ENCODE data around the gene PGBD5.

PGBD5 gene

GRCh38 chr1:230366504-230366915, 59.6 kb downstream of the PGBD5 start:
- DNase-seq = no peak
- TF ChIP-seq, protein P1, sequence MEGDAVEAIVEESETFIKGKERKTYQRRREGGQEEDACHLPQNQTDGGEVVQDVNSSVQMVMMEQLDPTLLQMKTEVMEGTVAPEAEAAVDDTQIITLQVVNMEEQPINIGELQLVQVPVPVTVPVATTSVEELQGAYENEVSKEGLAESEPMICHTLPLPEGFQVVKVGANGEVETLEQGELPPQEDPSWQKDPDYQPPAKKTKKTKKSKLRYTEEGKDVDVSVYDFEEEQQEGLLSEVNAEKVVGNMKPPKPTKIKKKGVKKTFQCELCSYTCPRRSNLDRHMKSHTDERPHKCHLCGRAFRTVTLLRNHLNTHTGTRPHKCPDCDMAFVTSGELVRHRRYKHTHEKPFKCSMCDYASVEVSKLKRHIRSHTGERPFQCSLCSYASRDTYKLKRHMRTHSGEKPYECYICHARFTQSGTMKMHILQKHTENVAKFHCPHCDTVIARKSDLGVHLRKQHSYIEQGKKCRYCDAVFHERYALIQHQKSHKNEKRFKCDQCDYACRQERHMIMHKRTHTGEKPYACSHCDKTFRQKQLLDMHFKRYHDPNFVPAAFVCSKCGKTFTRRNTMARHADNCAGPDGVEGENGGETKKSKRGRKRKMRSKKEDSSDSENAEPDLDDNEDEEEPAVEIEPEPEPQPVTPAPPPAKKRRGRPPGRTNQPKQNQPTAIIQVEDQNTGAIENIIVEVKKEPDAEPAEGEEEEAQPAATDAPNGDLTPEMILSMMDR (IDR thresholded peaks at IDR 0.05) = no peak
- H3K36me3 ChIP-seq = no peaks in the 10 kb centered on the region
- intact Hi-C loops (cut with DNase I; ENCODE audit: low total_unique reads) = no loop called here
- no peak overlapping the region for H3K27ac ChIP-seq
- H3K9me3 ChIP-seq = no peaks in the 10 kb centered on the region
- no peaks in the 10 kb centered on the region for H3K4me1 ChIP-seq
- H3K4me3 ChIP-seq = no peak overlapping the region
- peaks cover 0 to 13% of the 10 kb centered on the region in 2 donors for H3K27me3 ChIP-seq

GRCh38 chr1:230365723-230366307, 60.3 kb downstream of the PGBD5 start:
- TF ChIP-seq, protein P1 (IDR thresholded peaks at IDR 0.05) = no peak
- peaks cover 0 to 13% of the 10 kb centered on the region in 2 donors for H3K27me3 ChIP-seq
- intact Hi-C loops (cut with DNase I; ENCODE audit: low total_unique reads) = no loop called here
- no peaks in the 10 kb centered on the region for H3K36me3 ChIP-seq
- no peak for DNase-seq
- no peak overlapping the region for H3K4me3 ChIP-seq
- H3K27ac ChIP-seq = no peak overlapping the region
- H3K4me1 ChIP-seq = no peaks in the 10 kb centered on the region
- H3K9me3 ChIP-seq = no peaks in the 10 kb centered on the region

DNA sequence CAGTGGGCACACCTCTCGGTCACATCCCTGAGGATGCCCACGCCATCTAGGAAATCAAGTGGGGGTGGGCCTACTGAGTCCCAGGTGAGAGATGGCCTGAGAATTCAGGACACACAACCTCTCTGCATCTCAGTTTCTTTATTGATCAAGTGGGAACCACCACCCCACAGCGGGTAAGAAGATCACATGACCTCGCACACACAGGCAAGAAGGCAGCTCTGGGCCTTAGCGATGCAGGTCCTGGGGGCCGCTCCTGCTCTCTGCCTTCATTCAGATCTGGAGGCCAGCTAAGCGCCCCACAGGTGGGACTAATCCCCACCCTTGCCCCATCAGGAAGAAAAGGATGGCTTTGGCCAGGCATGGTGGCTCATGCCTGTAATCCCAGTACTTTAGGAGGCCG, 63.2 kb downstream of the PGBD5 start:
- Histone ChIP-seq H3K36me3 (no peaks in the 10 kb centered on the region), H3K4me1 (no peaks in the 10 kb centered on the region), H3K9me3 (no peaks in the 10 kb centered on the region), H3K4me3 (no peak overlapping the region), H3K27me3 (peaks cover 0 to 13% of the 10 kb centered on the region in 2 donors), H3K27ac (no peak overlapping the region)
- no peak for DNase-seq
- intact Hi-C loops (cut with DNase I; ENCODE audit: low total_unique reads) = no loop called here
- TF ChIP-seq, protein P1 (IDR thresholded peaks at IDR 0.05) = no peak

DNA sequence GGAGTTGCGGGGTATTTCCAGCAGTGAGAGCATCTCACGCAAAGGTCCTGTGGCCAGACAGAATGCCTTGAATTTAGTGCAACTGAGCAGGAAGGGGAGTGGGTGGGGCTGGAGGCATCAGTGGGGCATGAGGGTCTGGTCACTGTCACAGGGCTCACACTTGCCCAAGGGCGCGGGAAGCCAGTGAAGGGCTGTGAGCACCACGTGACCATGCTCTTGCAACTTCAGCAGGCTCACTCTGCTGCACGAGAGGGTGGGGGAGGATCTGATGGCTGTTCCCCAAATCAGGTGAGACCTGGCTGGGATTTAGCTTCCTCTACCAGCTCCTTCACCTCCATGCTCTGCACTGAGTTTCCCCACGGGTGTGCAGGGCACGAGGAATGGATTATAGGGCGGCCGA, 64.2 kb downstream of the PGBD5 start:
- H3K27ac ChIP-seq = no peak overlapping the region
- no peak for DNase-seq
- intact Hi-C loops (cut with DNase I; ENCODE audit: low total_unique reads) = no loop called here
- H3K9me3 ChIP-seq = no peaks in the 10 kb centered on the region
- H3K36me3 ChIP-seq = no peaks in the 10 kb centered on the region
- no peak overlapping the region for H3K4me3 ChIP-seq
- TF ChIP-seq, protein P1 (IDR thresholded peaks at IDR 0.05) = no peak
- H3K27me3 ChIP-seq = peaks cover 0 to 13% of the 10 kb centered on the region in 2 donors
- H3K4me1 ChIP-seq = no peaks in the 10 kb centered on the region

DNA sequence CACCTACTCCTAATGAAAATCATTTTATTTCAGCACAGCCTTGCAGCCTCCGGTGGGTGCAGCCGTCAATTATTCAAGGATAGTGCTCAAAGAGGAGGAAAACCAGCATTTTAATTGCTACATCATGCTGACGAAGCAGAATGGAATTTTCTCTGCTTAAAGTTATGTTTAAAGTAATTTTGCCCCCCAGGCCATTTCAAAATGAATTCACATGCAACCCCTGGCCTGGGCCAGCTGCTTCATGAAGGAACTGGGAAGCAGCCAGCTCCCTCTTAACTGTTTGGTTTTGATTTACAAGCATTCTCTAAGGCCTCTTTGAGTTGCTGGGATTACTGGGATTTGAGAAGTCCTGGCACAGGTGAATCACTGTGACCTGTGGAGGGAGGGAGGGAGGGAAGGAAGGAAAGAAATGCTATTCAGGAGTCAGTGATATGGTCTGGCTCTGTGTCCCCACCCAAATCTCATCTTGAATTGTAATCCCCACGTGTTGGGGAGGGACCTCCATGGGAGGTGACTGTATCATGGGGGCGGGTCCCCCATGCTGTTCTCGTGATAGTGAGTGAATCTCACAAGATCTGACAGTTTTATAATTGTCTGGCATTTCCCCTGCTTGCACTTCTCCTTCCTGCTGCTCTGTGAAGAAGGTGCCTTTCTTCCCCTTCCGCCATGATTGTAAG, 66.0 kb downstream of the PGBD5 start:
- intact Hi-C loops (cut with DNase I; ENCODE audit: low total_unique reads) = no loop called here
- H3K27ac ChIP-seq = no peak overlapping the region
- DNase-seq = no peak
- H3K36me3 ChIP-seq = no peaks in the 10 kb centered on the region
- peaks cover 0 to 13% of the 10 kb centered on the region in 2 donors for H3K27me3 ChIP-seq
- TF ChIP-seq, protein P1 (IDR thresholded peaks at IDR 0.05) = no peak
- H3K4me1 ChIP-seq = no peaks in the 10 kb centered on the region
- H3K9me3 ChIP-seq = no peaks in the 10 kb centered on the region
- H3K4me3 ChIP-seq = no peak overlapping the region
